Body of pancreas (tissue), 4 donors: ENCODE data around the gene MC4R.

ENCODE experiments used
- CTCF ChIP-seq, 7 experiments: fragments of 450-650 bp in 4 of 7; fragments of 200-600 bp in 3 of 7; sonication (generic) in 3 of 7; IDR thresholded peaks; one replicate each; pipeline ENCODE4 v1.5.1; 2016 to 2019; ENCODE audit warnings: antibody characterized with exemption in 7 of 7
- POLR2A ChIP-seq, 3 donors: fragments of 450-650 bp; IDR thresholded peaks; one replicate each; pipeline ENCODE4 v1.6.1; 2016; ENCODE audit warnings: antibody characterized with exemption in 3 of 3, mild to moderate bottlenecking in 2 of 3

GRCh38 chr18:60411715-60412114 is 39.1 kb upstream of the MC4R start:
- TF ChIP-seq CTCF (IDR thresholded peaks at IDR 0.05) (no peak), POLR2A (IDR thresholded peaks at IDR 0.05) (no peak)
